ENCODE results near the gene VGLL3.

- TF ChIP-seq, protein P1, sequence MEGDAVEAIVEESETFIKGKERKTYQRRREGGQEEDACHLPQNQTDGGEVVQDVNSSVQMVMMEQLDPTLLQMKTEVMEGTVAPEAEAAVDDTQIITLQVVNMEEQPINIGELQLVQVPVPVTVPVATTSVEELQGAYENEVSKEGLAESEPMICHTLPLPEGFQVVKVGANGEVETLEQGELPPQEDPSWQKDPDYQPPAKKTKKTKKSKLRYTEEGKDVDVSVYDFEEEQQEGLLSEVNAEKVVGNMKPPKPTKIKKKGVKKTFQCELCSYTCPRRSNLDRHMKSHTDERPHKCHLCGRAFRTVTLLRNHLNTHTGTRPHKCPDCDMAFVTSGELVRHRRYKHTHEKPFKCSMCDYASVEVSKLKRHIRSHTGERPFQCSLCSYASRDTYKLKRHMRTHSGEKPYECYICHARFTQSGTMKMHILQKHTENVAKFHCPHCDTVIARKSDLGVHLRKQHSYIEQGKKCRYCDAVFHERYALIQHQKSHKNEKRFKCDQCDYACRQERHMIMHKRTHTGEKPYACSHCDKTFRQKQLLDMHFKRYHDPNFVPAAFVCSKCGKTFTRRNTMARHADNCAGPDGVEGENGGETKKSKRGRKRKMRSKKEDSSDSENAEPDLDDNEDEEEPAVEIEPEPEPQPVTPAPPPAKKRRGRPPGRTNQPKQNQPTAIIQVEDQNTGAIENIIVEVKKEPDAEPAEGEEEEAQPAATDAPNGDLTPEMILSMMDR (IDR thresholded peaks at IDR 0.05; ENCODE audit: borderline replicate concordance, extremely low read depth, low read length, poor library complexity, severe bottlenecking): no peak
- no peak for TF ChIP-seq EZH2 (IDR thresholded peaks at IDR 0.05; ENCODE audit: borderline replicate concordance, low read depth, low read length, severe bottlenecking)
These were observed 100.1 kb downstream of the VGLL3 start for GRCh38 chr3:86890741-86891396.
